GM12891 (cell line): ENCODE results near the gene RERE.

Experiments used
- PAX5 ChIP-seq: IDR thresholded peaks from 2 replicates; pipeline ENCODE4 v1.6.1; 2011; ENCODE audit warnings: low read length, moderate library complexity, mild to moderate bottlenecking; ENCODE audit not compliant: insufficient read depth, severe bottlenecking
- POLR2A ChIP-seq: IDR thresholded peaks from 2 replicates; pipeline ENCODE4 v1.6.1; 2011; ENCODE audit warnings: low read depth, low read length, control low read depth
- POLR2AphosphoS5 ChIP-seq: IDR thresholded peaks from 2 replicates; pipeline ENCODE4 v1.6.1; 2011; ENCODE audit warnings: low read depth, low read length, control low read depth
- POU2F2 ChIP-seq: IDR thresholded peaks from 2 replicates; pipeline ENCODE4 v1.6.1; 2011; ENCODE audit warnings: low read depth, mild to moderate bottlenecking, control low read depth, low read length, moderate library complexity
- SPI1 ChIP-seq: IDR thresholded peaks from 2 replicates; pipeline ENCODE4 v1.6.1; 2011; ENCODE audit warnings: low read depth, low read length, control low read depth
- TAF1 ChIP-seq: IDR thresholded peaks from 2 replicates; pipeline ENCODE4 v1.6.1; 2011; ENCODE audit warnings: low read depth, low read length, control low read depth

DNA sequence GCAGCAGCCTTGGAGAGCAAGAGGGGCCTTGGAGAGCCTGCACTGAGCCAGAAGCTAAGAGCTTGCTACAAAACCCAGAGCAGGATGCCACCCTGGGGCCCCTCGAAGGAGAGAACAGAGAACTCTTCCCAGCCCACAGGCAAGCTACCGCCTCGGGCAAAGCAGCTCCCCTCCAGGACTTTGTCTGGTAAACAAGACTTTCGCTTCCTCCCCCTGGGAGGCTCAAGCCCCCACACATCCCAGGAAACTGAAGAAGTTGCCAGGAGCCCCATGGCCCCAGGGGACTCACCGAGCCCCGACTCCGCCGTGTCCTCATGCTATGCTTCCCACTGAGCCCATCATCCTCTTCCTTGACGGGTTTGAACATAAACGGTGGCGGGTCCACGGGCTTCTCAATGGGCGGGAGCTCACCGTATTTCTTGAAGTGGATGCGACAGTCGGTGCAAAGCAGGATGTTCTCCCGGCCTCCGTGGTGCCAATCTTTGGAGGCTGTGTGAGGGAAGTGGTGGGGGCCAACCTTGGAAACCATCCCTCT lies 453.6 kb downstream of the RERE start:
- TF ChIP-seq POLR2A (no peak), SPI1 (no peak), POU2F2 (no peak), TAF1 (no peak), POLR2AphosphoS5 (no peak), PAX5 (no peak)
